Caco-2 (cell line): Measurements from ENCODE around the gene GNL3L. TPM values are rescaled to one million over a fixed set of nuclear protein-coding genes. Genes with fewer than 3 reads are reported as not detected.
"Not testable (repeated sequence)": the region's sequence is repeated elsewhere in the genome, so short reads cannot be mapped to it uniquely, and the experiment has no call there.

Experiments used
- BruUV-seq: library from RNA; stranded (reverse); fragments of 400-500 nt; replicated peaks from 2 replicates; lab custom pipeline; 2021; lab: Mats Ljungman, UMichigan
- CTCF ChIA-PET: fragments of 300-600 bp; sonication (Branson Sonifier 250); formaldehyde crosslinking; loops from one replicate; lab custom pipeline; 2022; ENCODE audit warnings: antibody characterized with exemption; lab: Charles Lee
- POLR2A ChIA-PET: fragments of 300-600 bp; sonication (Branson Sonifier 250); formaldehyde crosslinking; loops from one replicate; lab custom pipeline; 2022; ENCODE audit warnings: antibody characterized with exemption; lab: Charles Lee
- DNase-seq, 2 experiments: peaks; one replicate each; pipeline versions ENCODE4 v3.0.0 to v3.0.0-alpha.2; 2020 to 2022
- H3K27me3 ChIP-seq: replicated peaks from 2 replicates; pipeline ENCODE4 v1.6.0; 2011; ENCODE audit warnings: low read length; ENCODE audit not compliant: control insufficient read depth, insufficient read depth
- H3K36me3 ChIP-seq: 2 replicates; pipeline ENCODE4 v1.5.1; 2011; ENCODE audit warnings: low read length; ENCODE audit not compliant: control insufficient read depth, insufficient read depth
- H3K4me1 ChIP-seq: fragments of 250-450 bp; sonication (Bioruptor Pico); 2 replicates; pipeline ENCODE4 v1.5.1; 2020; ENCODE audit warnings: mild to moderate bottlenecking
- H3K4me3 ChIP-seq: 2 replicates; pipeline ENCODE4 v1.5.1; 2011; ENCODE audit warnings: low read depth, mild to moderate bottlenecking, control low read depth, low read length
- H3K9me3 ChIP-seq: fragments of 250-450 bp; sonication (Bioruptor Pico); 2 replicates; pipeline ENCODE4 v1.5.1; 2020; ENCODE audit warnings: mild to moderate bottlenecking, moderate library complexity
- H3K27ac Mint-ChIP-seq: one replicate; pipeline ENCODE4 v1.8.0; 2022; ENCODE audit warnings: mixed read lengths; ENCODE audit not compliant: unreplicated experiment
- H3K27me3 Mint-ChIP-seq: one replicate; pipeline ENCODE4 v1.8.0; 2022; ENCODE audit warnings: mixed read lengths; ENCODE audit not compliant: insufficient read depth, unreplicated experiment
- H3K36me3 Mint-ChIP-seq: one replicate; pipeline ENCODE4 v1.8.0; 2022; ENCODE audit warnings: mild to moderate bottlenecking, mixed read lengths; ENCODE audit not compliant: insufficient read depth, unreplicated experiment
- H3K4me1 Mint-ChIP-seq: one replicate; pipeline ENCODE4 v1.8.0; 2022; ENCODE audit warnings: low read depth, mixed read lengths; ENCODE audit not compliant: unreplicated experiment
- H3K4me3 Mint-ChIP-seq: one replicate; pipeline ENCODE4 v1.8.0; 2022; ENCODE audit warnings: mild to moderate bottlenecking, moderate library complexity, mixed read lengths; ENCODE audit not compliant: unreplicated experiment
- H3K9me3 Mint-ChIP-seq: one replicate; pipeline ENCODE4 v1.8.0; 2022; ENCODE audit warnings: mixed read lengths; ENCODE audit not compliant: unreplicated experiment
- intact Hi-C: fragments of 100-400 bp; cut with micrococcal nuclease; formaldehyde crosslinking; loops from one replicate; pipeline ENCODE4 v1.10.0; 2022; ENCODE audit not compliant: unreplicated experiment
- total RNA-seq: library from RNA; stranded (reverse); gene quantifications from 2 replicates; pipeline ENCODE4 v1.2.3, GENCODE V29; 2022
- TF ChIP-seq, protein P1 (sequence below), 2 experiments: fragments of 200-600 bp in 1 of 2; IDR thresholded peaks; 1 replicate in 1 of 2; 2 replicates in 1 of 2; pipeline versions ENCODE4 v1.5.1 to v1.8.0; 2011 to 2022; ENCODE audit warnings: antibody characterized with exemption in 1 of 2, control low read depth in 1 of 2, inconsistent platforms in 1 of 2, low read depth in 1 of 2, low read length in 1 of 2, mild to moderate bottlenecking in 1 of 2, moderate library complexity in 1 of 2; ENCODE audit not compliant: insufficient read depth in 1 of 2, severe bottlenecking in 1 of 2, unreplicated experiment in 1 of 2

Gene GNL3L
- total RNA-seq, 1 experiment from 2014 or later = 61.0 TPM

DNA sequence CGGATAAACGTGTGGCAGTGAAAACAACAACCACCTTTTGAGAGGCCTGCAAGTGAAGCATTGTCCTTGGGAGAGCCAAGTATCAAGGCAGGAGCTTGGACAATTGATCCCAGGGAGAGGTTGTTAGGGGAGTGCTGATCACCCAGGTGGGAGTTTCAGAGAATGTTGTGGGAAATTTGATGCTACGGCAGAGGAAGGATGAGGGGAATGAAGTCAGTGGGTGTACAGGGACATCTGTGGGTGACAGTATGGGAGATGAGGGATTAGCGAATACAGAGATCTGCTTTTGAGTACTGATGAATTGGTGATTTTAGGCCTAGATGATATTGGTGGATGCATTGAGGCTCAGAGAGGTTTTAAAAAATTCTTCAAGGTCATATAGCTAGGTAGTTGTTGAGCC lies 4.3 kb downstream of the GNL3L start:
- no peaks in the 10 kb centered on the region for H3K9me3 ChIP-seq
- TF ChIP-seq, protein P1, sequence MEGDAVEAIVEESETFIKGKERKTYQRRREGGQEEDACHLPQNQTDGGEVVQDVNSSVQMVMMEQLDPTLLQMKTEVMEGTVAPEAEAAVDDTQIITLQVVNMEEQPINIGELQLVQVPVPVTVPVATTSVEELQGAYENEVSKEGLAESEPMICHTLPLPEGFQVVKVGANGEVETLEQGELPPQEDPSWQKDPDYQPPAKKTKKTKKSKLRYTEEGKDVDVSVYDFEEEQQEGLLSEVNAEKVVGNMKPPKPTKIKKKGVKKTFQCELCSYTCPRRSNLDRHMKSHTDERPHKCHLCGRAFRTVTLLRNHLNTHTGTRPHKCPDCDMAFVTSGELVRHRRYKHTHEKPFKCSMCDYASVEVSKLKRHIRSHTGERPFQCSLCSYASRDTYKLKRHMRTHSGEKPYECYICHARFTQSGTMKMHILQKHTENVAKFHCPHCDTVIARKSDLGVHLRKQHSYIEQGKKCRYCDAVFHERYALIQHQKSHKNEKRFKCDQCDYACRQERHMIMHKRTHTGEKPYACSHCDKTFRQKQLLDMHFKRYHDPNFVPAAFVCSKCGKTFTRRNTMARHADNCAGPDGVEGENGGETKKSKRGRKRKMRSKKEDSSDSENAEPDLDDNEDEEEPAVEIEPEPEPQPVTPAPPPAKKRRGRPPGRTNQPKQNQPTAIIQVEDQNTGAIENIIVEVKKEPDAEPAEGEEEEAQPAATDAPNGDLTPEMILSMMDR (IDR thresholded peaks at IDR 0.05; ENCODE audit: insufficient read depth in 1 of 2, low read depth in 1 of 2, low read length in 1 of 2, severe bottlenecking in 1 of 2, unreplicated experiment in 1 of 2) = no peak
- ChIA-PET POLR2A (no interaction called here), CTCF (no interaction called here)
- intact Hi-C loops = no loop called here
- Mint-ChIP-seq H3K4me1 (peaks cover 7% of the 10 kb centered on the region), H3K36me3 (peaks cover 60% of the 10 kb centered on the region), H3K9me3 (no peaks in the 10 kb centered on the region), H3K4me3 (no peak overlapping the region), H3K27ac (no peak overlapping the region), H3K27me3 (no peaks in the 10 kb centered on the region)
- no peaks in the 10 kb centered on the region for H3K27me3 ChIP-seq
- DNase-seq = no peak
- no peaks in the 10 kb centered on the region for H3K4me1 ChIP-seq
- H3K36me3 ChIP-seq = no peaks in the 10 kb centered on the region; the same call in none of the 2 replicates
- no peak overlapping the region for H3K4me3 ChIP-seq
- BruUV-seq = no TSS peak

DNA sequence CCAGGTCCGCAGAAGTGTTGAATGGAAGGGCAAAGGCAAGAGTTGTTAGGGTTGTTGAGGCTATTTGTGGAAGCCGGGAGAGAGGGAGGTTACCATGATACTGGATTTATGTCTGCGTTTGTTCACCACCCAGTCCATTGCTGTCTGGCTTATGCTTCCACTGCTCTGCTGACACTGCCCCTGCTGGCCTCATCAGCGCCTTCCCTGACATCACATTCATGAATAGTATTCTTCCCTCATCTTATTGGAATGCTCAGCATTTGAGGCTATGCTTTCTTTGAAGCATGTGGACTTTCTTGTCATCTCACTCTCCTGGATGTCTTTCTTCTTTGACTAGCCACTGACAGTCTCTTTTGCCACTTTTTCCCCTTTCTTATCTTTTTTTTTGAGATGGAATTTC lies 10.3 kb downstream of the GNL3L start:
- Mint-ChIP-seq H3K36me3 (peaks cover 85% of the 10 kb centered on the region), H3K27ac (peak overlapping the region; percentile 65), H3K27me3 (no peaks in the 10 kb centered on the region), H3K9me3 (no peaks in the 10 kb centered on the region), H3K4me1 (no peaks in the 10 kb centered on the region), H3K4me3 (no peak overlapping the region)
- no peak overlapping the region for H3K4me3 ChIP-seq
- CTCF ChIA-PET = no interaction called here
- H3K9me3 ChIP-seq = no peaks in the 10 kb centered on the region
- peak in 1 of 2 experiments; percentile 20 for DNase-seq
- H3K27me3 ChIP-seq = no peaks in the 10 kb centered on the region
- TF ChIP-seq, protein P1 (IDR thresholded peaks at IDR 0.05; ENCODE audit: insufficient read depth in 1 of 2, low read depth in 1 of 2, low read length in 1 of 2, severe bottlenecking in 1 of 2, unreplicated experiment in 1 of 2) = no peak
- intact Hi-C loops = no loop called here
- POLR2A ChIA-PET = no interaction called here
- H3K4me1 ChIP-seq = no peaks in the 10 kb centered on the region
- H3K36me3 ChIP-seq = no peaks in the 10 kb centered on the region; the same call in 1 of the 2 replicates
- no TSS peak for BruUV-seq

DNA sequence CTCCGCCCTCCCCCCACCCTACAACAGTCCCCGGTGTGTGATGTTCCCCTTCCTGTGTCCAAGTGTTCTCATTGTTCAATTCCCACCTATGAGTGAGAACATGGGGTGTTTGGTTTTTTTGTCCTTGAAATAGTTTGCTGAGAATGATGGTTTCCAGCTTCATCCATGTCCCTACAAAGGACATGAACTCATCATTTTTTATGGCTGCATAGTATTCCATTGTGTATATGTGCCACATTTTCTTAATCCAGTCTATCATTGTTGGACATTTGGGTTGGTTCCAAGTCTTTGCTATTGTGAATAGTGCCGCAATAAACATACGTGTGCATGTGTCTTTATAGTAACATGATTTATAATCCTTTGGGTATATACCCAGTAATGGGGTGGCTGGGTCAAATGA lies 12.2 kb downstream of the GNL3L start:
- H3K4me1 Mint-ChIP-seq, intact Hi-C loops, H3K9me3 ChIP-seq, BruUV-seq, DNase-seq, H3K27ac Mint-ChIP-seq, H3K36me3 ChIP-seq, H3K27me3 ChIP-seq, H3K4me1 ChIP-seq, H3K9me3 Mint-ChIP-seq, CTCF ChIA-PET, H3K4me3 ChIP-seq, H3K4me3 Mint-ChIP-seq, H3K27me3 Mint-ChIP-seq, POLR2A ChIA-PET: not testable (repeated sequence)
- peaks cover 70% of the 10 kb centered on the region for H3K36me3 Mint-ChIP-seq

DNA sequence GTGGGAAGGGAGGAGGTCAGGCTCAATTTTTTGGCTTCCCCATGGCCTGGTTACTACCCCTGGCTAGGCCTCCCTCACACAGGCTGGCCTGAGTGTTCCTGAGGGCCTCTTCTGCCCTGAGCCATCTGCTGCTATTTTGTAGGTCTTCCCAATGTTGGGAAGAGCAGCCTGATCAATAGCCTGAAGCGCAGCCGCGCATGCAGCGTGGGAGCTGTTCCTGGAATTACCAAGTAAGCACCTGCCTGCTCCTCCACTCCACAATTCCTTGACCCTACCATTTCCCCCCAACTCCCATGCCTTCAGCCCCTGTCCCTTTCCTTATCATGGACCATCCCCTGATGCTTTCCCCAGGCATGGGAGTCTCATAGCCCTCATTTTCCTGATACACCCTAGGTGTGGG lies 20.8 kb downstream of the GNL3L start:
- Histone ChIP-seq H3K36me3 (no peaks in the 10 kb centered on the region; the same call in 1 of the 2 replicates), H3K27me3 (no peaks in the 10 kb centered on the region), H3K9me3 (no peaks in the 10 kb centered on the region), H3K4me1 (no peaks in the 10 kb centered on the region), H3K4me3 (no peak overlapping the region)
- H3K4me3 Mint-ChIP-seq = no peak overlapping the region
- H3K9me3 Mint-ChIP-seq = no peaks in the 10 kb centered on the region
- intact Hi-C loops = no loop called here
- TF ChIP-seq, protein P1 (IDR thresholded peaks at IDR 0.05; ENCODE audit: insufficient read depth in 1 of 2, low read depth in 1 of 2, low read length in 1 of 2, severe bottlenecking in 1 of 2, unreplicated experiment in 1 of 2) = no peak
- no peak for DNase-seq
- POLR2A ChIA-PET = no interaction called here
- CTCF ChIA-PET = no interaction called here
- BruUV-seq = no TSS peak
- no peaks in the 10 kb centered on the region for H3K27me3 Mint-ChIP-seq
- H3K4me1 Mint-ChIP-seq = no peaks in the 10 kb centered on the region
- H3K27ac Mint-ChIP-seq = no peak overlapping the region
- peaks cover 62% of the 10 kb centered on the region for H3K36me3 Mint-ChIP-seq
